GM23248 (cell line): ENCODE measurements around the gene TMEM123.

Experiments
- EZH2 ChIP-seq: fragments of 200-600 bp; sonication (generic); IDR thresholded peaks from 2 replicates; pipeline ENCODE4 v1.6.1; 2018; ENCODE audit warnings: antibody characterized with exemption, mild to moderate bottlenecking; ENCODE audit not compliant: insufficient read depth, poor library complexity, severe bottlenecking
- EZH2phosphoT487 ChIP-seq: fragments of 200-600 bp; sonication (generic); IDR thresholded peaks from 2 replicates; pipeline ENCODE4 v1.6.1; 2018; ENCODE audit warnings: antibody characterized with exemption, moderate library complexity, mild to moderate bottlenecking, low read depth; ENCODE audit not compliant: insufficient read depth

DNA sequence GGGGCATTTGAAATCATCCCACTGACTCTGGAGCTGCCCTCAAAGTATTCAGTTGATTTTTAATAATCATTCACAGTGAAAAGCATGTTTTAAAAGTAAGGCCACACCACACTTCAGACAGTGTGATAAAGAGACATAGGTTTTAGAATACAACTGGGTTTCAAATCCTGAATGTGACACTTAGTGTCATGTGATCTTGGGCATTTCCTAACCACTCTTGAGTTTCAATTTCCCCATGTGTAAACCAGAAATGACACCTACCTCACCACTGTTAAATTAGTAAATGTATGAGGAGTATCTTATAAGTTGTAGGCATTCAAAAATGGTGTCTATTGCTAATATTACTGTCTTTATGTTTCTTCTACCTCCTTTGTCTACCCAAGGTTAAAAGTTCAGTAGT, 5.4 kb downstream of the TMEM123 start:
- TF ChIP-seq EZH2: no peak
- TF ChIP-seq EZH2phosphoT487: no peak
